Stimulated activated CD8-positive, alpha-beta memory T cell treated with anti-CD3 and anti-CD28 coated beads, Interleukin-12 subunit alpha, Interleukin-12 subunit beta, amount 100 ng/mL, for 1 hour (primary cell): ENCODE data around the gene GTF2H2.
"Not testable (repeated sequence)": the region's sequence is repeated elsewhere in the genome, so short reads cannot be mapped to it uniquely, and the experiment has no call there.

Experiments
- DNase-seq: peaks from one replicate; pipeline ENCODE4 v3.0.0-alpha.2; 2020; ENCODE audit warnings: low read depth

The GTF2H2 gene

DNA sequence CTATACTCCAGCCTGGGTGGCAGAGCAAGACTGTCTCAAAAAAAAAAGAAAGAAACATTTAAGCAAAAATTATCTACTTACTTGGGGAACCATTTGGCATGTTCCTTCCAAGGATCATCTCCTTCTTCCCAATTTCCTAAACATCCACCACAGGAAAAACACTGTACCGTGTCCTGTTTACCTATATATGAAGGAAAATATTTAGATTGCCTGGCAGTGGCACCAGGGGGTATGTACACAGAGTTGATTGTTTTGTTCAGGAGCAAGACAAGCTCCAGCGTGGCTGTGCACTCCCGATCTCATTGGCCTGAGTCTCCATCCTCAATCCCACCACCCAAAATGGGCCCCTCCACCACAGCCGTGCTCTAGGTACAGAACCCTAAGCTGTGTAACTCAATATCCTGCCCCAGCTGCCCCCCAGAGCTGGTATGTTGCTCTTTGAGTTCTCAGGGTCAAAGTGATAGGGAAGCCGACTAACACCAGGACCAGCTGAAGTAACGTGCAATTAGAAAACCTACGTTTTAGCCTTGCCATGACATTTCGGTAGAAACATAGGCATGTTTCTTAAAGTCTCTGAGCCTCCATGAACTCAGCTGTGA is 56.2 kb downstream of the GTF2H2 start:
- no peak for DNase-seq

DNA sequence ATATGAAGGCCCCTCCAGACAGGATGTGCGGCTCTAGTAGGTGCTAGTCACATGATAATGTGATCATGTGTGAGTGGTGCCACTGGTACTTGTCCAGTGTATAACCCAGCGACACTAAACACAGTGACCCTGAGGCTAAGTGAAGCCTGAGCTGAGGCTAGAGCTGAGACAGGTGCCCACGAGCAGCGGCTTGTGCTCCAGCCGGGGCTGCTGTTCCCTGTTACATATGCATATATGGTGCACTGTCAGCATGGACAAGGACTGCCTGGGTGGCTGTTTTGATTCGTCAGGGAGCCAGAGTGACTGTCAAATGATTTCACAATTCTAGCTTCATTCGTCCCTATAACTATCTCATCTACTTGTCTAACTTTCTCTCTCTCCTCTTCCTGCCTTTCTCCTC is 60.5 kb downstream of the GTF2H2 start:
- not testable (repeated sequence) for DNase-seq
